UCSD-AML1 (cell line): ENCODE results near the gene CACNA2D1.
"Not testable (repeated sequence)": the region's sequence is repeated elsewhere in the genome, so short reads cannot be mapped to it uniquely, and the experiment has no call there.

ENCODE experiments used
- DNase-seq: peaks from one replicate; lab custom pipeline; 2025; ENCODE audit not compliant: unreplicated experiment; lab: John Stamatoyannopoulos, UW

Gene CACNA2D1

DNA sequence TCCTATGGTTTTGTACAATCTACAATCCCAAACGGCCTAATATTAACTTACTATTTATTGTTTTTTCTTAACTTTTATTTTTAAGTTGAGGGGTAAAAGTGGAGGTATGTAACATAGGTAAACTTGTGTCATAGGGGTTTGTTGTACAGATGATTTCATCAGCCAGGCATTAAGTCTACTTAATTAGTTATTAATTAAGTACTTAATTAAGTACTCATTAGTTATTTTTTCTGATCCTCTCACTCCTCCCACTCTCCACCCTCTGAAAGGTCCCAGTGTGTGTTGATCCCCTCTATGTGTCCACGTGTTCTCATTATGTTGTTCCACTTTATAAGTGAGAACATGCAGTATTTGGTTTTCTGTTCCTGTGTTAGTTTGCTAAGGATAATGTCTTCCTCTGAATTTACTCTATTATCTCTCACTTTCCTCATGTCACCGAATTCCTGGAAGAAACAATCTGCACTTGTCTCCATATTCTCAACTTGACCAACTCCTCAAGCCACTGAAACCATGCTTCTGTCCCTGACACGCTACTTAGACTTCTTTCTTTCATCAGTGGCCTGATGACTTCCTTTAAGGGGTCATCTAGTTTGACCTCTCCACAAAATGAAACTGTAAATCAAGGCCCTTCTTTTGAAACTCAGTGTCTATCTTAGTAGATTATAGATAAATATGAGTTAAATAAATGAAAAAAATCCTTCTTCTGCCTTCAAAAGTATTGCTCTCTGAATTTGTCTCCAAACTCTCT is 9.1 kb downstream of the CACNA2D1 start:
- DNase-seq: no peak

DNA sequence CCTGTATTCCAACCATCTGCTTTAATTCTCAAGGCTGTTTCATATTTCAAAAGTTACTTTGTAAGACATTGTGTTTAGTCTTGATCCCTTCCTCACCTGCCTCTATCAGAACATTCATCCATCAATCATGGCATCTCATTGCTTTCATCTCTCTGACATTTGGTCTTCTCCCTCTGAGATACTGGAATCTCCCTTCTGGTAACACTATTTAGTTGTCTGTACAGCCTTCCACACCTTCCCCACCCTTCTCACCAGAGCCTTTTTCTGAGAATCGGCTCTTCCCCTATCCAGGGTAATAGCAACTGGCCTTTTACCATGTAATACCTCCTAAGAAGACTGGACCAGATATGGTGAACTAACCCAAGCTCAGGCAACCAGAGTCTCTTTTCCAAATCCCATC is 10.1 kb downstream of the CACNA2D1 start:
- no peak for DNase-seq

DNA sequence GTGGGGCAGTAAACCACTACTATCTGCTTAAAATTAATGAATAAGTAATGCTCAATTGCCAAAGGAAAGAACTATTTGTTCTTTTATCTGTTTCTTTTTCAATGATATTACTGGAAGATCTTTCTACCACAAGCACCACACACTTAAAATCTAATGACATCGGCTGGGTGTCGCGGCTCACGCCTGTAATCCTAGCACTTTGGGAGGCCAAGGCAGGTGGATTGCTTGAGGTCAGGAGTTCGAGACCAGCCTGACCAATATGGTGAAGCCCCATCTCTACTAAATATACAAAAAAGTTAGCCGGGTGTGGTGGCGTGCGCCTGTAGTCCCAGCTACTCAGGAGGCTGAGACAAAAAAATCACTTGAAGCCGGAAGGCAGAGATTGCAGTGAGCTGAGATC is 10.8 kb downstream of the CACNA2D1 start:
- DNase-seq: not testable (repeated sequence)

DNA sequence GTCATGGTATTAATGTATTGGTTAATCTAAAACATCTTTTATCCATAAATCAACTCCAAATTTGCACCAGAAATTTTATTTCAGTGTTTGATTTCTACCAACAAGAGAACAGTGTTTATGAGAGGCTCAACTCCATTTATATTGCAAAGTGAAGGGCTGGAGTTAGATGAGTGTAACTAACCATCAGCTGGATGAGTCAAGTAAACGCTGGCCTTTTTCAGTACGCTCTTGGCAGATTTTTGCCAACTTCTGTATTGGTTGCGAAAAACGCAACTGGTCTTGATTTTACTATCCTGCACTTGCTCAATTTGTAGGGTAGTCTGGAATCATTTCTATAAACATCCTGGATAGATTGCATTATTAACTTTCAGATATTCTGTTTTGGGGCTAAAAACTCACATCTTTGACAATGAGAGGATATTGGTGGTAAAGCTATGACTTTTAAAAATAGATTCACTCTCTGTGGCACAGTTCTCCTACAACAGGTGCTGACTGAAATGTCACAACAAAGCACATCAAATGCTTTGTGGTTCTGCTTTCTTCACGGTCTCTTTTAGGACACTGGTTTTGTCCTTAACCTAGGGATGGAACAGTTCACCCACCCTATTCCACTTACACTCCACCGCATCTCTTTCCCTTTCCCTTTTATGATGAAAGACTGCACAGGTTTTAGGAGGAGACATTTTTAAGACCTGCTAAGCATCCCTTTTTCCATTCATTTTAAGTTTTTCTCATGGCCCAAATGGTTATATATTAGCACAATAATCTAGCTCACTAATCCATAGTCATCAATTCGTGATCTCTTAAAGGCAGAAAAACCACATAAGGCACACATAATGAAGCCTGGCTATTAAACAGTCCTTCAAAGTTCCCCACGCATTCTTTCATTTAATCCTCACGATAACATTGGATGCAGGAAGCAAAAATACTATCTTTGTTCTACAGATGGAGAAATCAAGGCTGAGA is 12.8 kb downstream of the CACNA2D1 start:
- no peak for DNase-seq

DNA sequence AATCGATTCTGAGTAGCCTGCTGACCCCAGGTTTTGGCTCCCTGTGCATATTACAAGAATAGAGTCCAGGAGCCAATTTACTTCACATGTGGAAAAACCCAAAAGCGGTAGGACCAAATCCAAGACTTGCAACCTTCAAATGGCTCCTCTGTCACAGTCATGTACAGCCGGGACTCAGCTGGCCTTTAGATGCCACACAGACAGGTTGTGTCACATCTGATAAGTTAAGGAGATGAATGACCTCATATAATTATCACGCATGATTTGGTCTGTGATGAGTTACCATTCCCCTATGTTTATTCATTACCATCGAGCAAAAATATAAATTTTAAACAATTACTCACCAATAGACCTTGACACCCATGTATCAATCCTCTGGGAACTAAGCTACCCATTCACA is 14.2 kb downstream of the CACNA2D1 start:
- DNase-seq: no peak

DNA sequence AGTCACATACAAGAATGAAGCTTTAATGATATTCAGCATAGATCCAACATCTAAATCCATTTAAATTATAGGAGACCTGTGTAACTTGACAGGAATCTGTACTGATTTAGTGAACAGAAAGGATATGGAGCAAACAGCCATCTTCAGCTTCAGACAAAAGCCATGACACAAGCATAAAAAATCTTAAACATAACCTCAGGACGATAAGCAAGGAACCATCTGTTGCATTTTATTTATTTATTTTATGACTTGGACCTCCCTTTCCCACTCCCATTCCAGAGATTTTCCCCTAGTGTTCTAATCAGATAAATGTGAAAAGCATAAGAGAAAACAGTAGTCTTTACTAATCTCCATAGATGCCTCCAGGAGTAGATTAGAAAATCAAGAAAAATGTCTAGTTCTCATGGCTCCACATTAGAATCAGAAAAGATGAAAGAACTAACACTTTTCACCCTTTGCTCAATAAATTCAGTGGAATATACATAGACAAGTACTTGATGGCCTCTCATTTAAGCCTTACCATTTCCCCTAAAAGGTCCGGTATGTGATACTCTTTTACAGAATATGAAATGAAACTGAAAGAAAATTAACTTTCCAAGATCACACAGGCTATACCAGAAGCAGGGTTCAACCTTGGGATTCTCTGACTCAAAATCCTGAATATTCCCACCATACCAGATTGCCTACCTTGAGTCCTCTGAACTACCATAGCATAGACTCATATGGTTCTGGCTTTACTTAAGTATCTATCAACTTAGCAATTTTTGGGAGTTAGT is 15.2 kb downstream of the CACNA2D1 start:
- no peak for DNase-seq

DNA sequence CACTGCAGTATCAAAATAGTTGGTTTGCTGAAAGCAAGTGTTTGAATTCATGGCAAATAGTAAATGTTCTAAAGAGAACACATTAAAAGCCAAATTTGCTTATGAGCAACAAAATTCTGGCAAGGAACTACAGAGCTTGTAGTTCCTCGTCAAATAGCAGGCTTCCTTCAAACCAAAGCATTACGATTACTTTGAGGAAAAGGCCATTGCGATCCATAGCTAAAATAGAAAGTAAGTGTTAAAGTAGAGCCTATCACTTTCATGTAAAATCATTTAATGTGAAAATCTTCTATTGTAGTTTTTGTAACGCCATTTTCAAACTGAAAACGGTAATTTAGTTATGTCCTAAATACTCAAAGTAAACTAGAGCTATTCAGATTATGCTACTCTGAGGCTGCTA is 20.1 kb downstream of the CACNA2D1 start:
- DNase-seq: no peak

DNA sequence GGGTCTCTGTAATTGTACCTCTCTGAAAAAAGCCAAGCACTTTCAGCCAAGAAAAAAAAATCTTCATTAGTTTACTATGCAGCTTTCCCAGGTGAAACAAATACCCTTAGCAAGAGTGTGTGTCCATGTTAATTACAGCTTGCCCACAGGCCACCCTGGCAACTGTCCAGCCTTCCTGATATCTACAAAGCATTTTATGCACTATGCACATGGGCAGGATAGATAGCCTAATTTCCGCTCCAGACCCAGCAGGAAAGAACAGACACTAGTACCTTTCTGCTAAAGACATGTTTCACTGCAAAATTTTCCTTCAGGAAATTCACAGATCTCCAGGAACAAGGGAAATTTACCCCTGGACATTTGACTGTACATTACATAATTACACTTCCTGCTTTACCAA is 24.4 kb downstream of the CACNA2D1 start:
- no peak for DNase-seq

DNA sequence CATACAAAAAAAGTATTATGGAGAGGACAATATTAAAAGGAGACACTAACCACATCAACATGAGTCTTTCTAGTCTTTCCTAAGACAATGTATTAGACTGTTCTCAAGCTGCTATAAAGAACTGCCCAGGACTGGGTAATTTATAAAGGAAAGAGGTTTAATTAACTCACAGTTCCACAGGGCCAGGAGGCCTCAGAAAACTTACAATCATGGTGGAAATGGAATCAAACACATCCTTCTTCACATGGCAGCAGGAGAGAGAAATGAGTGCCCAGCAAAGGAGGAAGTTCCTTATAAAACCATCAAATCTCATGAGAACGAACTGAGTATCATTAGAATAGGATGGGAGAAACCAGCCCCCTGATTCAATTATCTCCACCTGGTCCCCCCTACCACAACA is 25.7 kb downstream of the CACNA2D1 start:
- DNase-seq: no peak

DNA sequence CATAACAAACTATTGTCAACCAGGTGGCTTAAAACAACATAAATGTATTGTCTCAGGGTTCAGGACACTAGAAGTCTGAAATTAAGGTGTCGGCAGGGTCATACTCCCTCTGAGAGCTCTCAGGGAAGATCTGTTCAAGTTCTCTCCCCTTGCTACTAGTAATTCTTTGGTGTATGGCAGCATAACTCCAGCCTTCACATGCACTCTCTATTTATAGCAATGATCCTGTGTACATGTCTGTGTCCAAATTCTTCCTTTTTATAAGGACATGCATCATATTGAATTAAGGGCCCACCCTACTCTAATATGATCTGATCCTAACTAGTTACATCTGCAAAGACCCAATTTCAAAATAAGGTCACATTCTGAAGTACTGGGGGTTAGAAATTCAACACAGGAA is 27.2 kb downstream of the CACNA2D1 start:
- DNase-seq: no peak

DNA sequence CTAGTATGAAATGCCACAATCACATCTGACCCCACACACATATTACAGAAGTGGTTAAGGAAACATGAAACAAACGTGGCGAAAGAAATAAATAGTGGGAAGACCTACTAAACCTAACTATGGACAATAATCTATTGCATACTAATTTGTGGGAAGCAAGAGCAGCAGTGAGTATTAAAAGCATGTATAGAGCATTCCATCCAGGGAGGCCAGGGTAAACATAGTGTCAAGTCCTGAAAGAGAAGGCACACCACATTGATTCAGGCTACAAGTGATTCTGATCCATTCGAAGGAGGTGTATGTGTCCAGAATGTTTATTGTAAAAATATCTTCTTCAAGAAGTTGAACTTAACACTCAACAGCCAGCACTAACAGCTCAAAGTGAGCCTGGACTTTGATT is 29.2 kb downstream of the CACNA2D1 start:
- DNase-seq: no peak

DNA sequence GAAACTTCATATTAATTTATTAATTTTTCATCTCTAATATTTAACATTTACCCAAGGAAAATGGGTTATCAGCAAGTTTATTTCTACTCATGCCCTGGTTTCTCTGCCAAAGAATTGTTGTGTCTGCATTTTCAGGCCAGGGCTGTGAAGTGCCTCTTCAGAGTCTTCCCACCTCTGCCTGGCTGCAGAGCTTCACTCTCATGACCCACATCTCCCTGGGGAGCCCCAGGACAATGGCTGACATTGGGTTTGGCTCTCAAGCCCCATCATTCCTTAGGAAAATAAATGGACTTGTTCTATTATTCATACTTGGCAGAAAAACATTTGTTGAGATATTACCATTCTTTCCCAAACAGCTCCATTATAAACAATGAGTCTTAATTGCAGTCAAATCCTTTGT is 30.3 kb downstream of the CACNA2D1 start:
- no peak for DNase-seq

DNA sequence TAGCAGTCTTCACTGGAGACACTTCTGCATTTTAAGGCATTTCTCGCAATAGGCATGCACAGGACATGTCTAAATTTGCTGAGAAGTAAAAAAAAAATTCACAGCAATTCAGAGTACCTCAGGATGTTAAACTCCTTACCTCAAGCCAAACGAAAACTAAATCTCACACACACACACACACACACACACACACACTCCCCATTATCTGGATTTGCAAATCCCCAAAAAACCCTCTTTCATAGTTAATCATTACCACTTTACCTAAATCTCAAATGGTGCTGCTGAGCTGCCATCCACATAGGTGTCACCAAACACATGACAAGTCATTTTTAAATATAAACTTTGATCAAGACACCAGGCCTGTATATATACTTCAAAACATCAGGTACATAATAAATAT is 31.8 kb downstream of the CACNA2D1 start:
- no peak for DNase-seq

DNA sequence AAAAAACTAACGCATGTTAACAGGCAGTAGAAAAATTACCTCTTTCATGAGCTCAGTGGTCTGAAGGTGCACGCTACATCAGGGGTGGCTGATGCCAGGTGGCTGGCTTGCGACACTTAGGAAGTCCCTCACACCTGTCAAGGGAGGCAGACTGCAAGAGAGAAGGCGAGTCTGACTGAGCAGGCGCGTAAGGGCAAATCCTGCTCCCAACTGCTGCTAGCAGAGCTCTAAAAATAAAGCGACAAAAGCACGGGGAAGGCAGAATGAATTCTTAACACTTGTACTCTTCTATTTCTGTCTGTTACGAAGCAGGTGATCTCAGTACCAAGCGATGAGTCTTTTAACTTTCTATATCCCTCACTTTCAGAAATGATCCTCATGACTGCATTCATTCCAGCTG is 33.1 kb downstream of the CACNA2D1 start:
- DNase-seq: no peak

DNA sequence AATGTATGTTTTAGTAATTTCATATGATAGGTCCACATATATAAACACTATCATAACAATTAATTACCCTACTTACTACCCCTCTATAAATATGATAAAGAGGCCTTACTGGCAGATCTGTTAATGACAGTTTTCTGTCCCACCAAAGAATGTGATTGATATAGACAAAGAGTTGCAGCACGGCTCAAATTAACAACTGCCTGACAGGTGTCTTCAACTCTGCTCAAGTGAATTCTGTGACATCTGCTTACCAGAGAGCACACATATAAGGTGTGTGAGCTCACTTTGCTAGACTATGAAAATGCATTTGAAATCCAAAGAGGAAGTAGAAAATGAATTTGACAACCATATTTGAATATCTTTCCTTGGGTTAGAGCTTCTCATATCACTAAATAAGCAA is 36.6 kb downstream of the CACNA2D1 start:
- no peak for DNase-seq

DNA sequence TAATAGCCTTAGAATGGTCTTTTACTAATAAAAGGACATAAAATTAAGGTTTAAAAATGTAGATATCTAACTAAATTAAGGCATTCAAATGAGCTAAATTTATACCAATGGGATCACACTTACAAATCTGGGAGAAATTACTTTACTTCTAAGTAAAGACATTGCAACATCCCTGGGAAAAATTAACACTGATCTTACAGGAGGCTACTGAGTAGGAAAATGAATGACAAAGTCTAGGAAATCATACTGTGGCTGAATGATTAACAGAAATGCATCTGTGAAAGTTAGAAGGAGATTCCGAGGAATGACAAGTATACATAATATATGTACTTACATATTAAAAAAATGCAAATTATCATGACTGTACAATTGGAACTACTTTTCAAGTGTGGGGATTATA is 38.3 kb downstream of the CACNA2D1 start:
- DNase-seq: no peak

DNA sequence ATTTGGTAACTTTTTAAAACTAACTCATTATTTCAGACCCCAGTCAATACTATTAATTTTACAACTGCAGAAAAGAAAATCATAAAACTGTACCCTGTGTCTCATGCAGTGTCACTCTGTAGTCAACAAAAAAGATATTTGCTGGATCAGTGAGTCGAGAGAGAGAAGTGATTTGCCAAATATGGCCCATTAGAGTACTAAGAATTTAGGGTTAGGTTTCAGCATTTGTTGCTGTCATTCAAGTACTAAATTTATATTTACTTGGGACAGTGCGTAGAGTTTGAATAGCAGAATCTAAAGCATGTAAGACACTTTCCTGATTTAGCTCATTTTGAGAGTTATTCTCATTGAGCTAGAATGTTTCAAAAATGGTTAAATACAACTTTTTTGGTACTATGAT is 38.9 kb downstream of the CACNA2D1 start:
- DNase-seq: no peak

DNA sequence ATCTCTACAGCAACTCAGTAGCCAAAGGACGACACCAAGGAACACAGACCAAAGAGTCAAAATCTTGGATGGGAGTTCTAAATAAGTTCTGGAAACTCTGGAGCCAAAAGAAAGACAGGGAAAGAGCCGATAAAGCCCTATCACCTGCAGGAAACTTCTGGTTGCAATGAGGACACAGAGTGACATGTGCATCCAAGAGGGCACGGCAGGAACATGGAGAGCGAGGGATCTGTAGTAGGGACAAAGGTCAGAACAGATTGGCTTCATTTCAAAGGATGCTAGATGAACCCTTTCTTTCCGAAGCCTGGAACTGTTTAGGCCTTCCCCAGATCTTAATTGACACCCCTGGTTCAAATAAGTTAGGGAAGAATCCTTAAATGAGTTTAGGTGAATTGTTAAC is 39.5 kb downstream of the CACNA2D1 start:
- DNase-seq: no peak

DNA sequence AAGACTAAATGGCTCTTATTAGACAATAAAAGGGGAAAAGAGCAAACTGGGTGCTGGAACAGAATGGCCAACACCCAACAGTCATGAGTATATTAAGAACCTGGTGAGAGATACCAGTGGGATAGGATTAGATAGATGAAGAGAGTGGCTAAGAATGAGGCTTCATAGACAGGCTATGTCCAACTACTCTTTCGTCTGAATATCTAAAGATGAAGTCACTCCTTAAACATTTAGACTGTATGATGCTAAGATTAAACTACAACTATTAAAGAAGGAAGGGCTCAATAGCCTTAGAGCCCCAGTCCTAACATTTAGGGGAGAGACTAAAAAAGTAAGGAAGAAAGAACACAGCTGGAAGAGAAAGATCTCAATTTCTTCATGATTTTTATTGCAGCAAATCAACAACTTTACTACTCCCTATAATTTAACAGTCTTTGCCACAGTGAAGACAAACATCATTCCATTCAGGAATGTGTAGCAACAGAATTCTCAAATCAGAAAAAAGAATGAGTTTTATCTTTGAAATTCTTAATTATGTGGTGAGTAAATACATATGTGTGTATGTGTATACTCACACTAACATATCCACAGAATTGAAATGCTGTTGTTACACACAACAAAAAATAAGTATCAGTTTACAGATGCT is 45.6 kb downstream of the CACNA2D1 start:
- DNase-seq: no peak

DNA sequence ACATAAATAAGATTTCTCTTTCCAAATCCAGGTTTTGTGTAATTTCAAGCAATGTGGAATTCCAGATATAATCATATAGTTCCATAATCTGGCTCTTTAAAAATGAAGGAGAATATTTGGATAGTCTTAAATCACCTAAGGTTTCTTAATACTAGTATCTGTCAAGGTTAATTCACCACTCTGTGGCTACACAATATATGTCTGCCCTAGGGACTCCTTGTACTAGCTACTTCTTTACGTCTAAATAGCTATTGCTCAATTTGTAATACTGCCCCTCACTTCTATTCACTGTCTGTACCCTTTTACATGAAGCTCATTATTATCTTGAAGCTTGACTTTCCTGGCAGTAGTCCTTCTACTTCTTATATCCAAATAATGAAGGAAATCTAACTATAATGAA is 47.2 kb downstream of the CACNA2D1 start:
- no peak for DNase-seq

DNA sequence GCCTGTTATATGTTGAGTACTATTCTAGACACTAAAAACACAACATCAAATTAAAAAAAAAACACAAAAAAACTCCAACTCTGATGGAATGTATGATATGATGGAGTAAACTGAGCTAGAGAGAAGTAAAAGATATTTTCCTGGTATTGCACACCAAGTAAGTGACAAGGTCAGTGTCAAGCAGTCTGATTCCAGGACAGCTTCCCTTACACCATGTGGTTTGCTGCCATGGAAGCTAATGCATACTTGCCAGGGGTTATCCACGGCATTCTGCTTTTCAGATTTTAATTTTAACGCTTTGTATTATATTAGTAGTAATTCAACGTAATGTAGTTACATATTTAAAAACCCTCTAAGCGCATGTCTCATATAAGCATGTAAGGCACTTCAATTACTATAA is 48.4 kb downstream of the CACNA2D1 start:
- DNase-seq: no peak
